HFF-Myc (cell line): ENCODE measurements around the gene STC2.
"Not testable (repeated sequence)": the region's sequence is repeated elsewhere in the genome, so short reads cannot be mapped to it uniquely, and the experiment has no call there.

ENCODE experiments used
- DNase-seq: peaks from one replicate; pipeline ENCODE4 v3.0.0-alpha.2; 2011; ENCODE audit warnings: low read depth; ENCODE audit errors: extremely low read depth
- H3K4me3 ChIP-seq: replicated peaks from 2 replicates; pipeline ENCODE4 v1.5.1; 2011; ENCODE audit warnings: low read depth, mild to moderate bottlenecking, control low read depth, low read length
- CTCF ChIP-seq: IDR thresholded peaks from 2 replicates; pipeline ENCODE4 v1.5.1; 2012; ENCODE audit warnings: mild to moderate bottlenecking, low read depth, low read length, control low read depth; ENCODE audit errors: missing control alignments

The STC2 gene

GRCh38 chr5:173327948-173328843 lies at the start of gene STC2:
Gene STC2, minus strand, starts transcription at chr5:173328414. Its CDS starts 221 bp downstream, at chr5:173328193.
- DNase-seq, result peak; percentile 59
- TF ChIP-seq CTCF, result no peak
- H3K4me3 ChIP-seq, result peak within 1 kb of the TSS; percentile 85

GRCh38 chr5:173371400-173371799 lies 43.2 kb upstream of the STC2 start:
- no peak for DNase-seq
- TF ChIP-seq CTCF, result no peak
- no peak overlapping the region for H3K4me3 ChIP-seq

- H3K4me3 ChIP-seq, DNase-seq: not testable (repeated sequence)
Observed at GRCh38 chr5:173363406-173363805, 35.2 kb upstream of the STC2 start.

- no peak overlapping the region for H3K4me3 ChIP-seq
- no peak for DNase-seq
- no peak for TF ChIP-seq CTCF
Observed at GRCh38 chr5:173355561-173355960, 27.3 kb upstream of the STC2 start.

- DNase-seq, result no peak
- H3K4me3 ChIP-seq, result no peak overlapping the region
- TF ChIP-seq CTCF, result no peak
Observed at GRCh38 chr5:173354645-173355044, 26.4 kb upstream of the STC2 start.

- DNase-seq, result no peak
- no peak overlapping the region for H3K4me3 ChIP-seq
- no peak for TF ChIP-seq CTCF
Observed at GRCh38 chr5:173352366-173353349, 24.4 kb upstream of the STC2 start.
